Keratinocyte (primary cell): ENCODE measurements around the gene SNTG2. TPM values are rescaled to one million over a fixed set of nuclear protein-coding genes. Genes with fewer than 3 reads are reported as not detected.

Source experiments
- DNase-seq: peaks from one replicate; pipeline ENCODE4 v3.0.0-alpha.2; 2011; ENCODE audit warnings: low read depth, missing footprints, low spot score
- FAIRE-seq: peaks from 2 replicates; lab custom pipeline; 2011; peaks lifted over from hg19 to GRCh38; lab: Jason Lieb, UNC
- H2AFZ ChIP-seq: 2 replicates; pipeline ENCODE4 v1.6.0; 2012; ENCODE audit warnings: low read length, control low read depth, inconsistent platforms; ENCODE audit not compliant: control insufficient read depth
- H3K27ac ChIP-seq: 2 replicates; pipeline ENCODE4 v1.5.1; 2011; ENCODE audit warnings: low read length; ENCODE audit not compliant: control insufficient read depth, insufficient read depth
- H3K27me3 ChIP-seq: 3 replicates; pipeline ENCODE4 v1.6.0; 2011; ENCODE audit warnings: low read length; ENCODE audit not compliant: control insufficient read depth, insufficient read depth; ENCODE audit errors: extremely low read depth
- H3K36me3 ChIP-seq, 2 experiments: 2 replicates in 1 of 2; 3 replicates in 1 of 2; pipeline ENCODE4 v1.5.1; 2011; ENCODE audit warnings: low read length in 2 of 2, mild to moderate bottlenecking in 1 of 2; ENCODE audit not compliant: control insufficient read depth in 2 of 2, insufficient read depth in 2 of 2; ENCODE audit errors: extremely low read depth in 1 of 2
- H3K4me1 ChIP-seq: 3 replicates; pipeline ENCODE4 v1.5.1; 2011; ENCODE audit warnings: low read length; ENCODE audit not compliant: control insufficient read depth, insufficient read depth; ENCODE audit errors: extremely low read depth
- H3K4me2 ChIP-seq: 3 replicates; pipeline ENCODE4 v1.6.0; 2011; ENCODE audit warnings: low read depth, low read length; ENCODE audit not compliant: control insufficient read depth, insufficient read depth; ENCODE audit errors: extremely low read depth
- H3K4me3 ChIP-seq, 3 experiments: fragments of 200-600 bp in 1 of 3; sonication (generic) in 1 of 3; 2 replicates in 2 of 3; 3 replicates in 1 of 3; pipeline ENCODE4 v1.5.1; 2011 to 2016; ENCODE audit warnings: low read length in 3 of 3, mild to moderate bottlenecking in 3 of 3, control low read depth in 2 of 3, inconsistent platforms in 1 of 3, low read depth in 1 of 3, mixed read lengths in 1 of 3, mixed run types in 1 of 3, moderate library complexity in 1 of 3; ENCODE audit not compliant: control insufficient read depth in 2 of 3, insufficient read depth in 2 of 3; ENCODE audit errors: extremely low read depth in 1 of 3
- H3K79me2 ChIP-seq: 2 replicates; pipeline ENCODE4 v1.6.0; 2012; ENCODE audit warnings: low read length; ENCODE audit not compliant: control insufficient read depth, insufficient read depth
- H3K9ac ChIP-seq: 3 replicates; pipeline ENCODE4 v1.6.0; 2011; ENCODE audit warnings: low read length; ENCODE audit not compliant: control insufficient read depth, insufficient read depth; ENCODE audit errors: extremely low read depth
- H3K9me1 ChIP-seq: 3 replicates; pipeline ENCODE4 v1.6.0; 2011; ENCODE audit warnings: low read length; ENCODE audit not compliant: control insufficient read depth, insufficient read depth; ENCODE audit errors: extremely low read depth
- H3K9me3 ChIP-seq: 2 replicates; pipeline ENCODE4 v1.5.1; 2012; ENCODE audit warnings: low read depth, low read length; ENCODE audit not compliant: control insufficient read depth
- H4K20me1 ChIP-seq: 3 replicates; pipeline ENCODE4 v1.6.0; 2011; ENCODE audit warnings: low read length; ENCODE audit not compliant: control insufficient read depth, insufficient read depth; ENCODE audit errors: extremely low read depth
- CTCF ChIP-seq, 3 experiments: IDR thresholded peaks in 1 of 3; conservative IDR thresholded peaks in 1 of 3; optimal IDR thresholded peaks in 1 of 3; 2 replicates in 2 of 3; 3 replicates in 1 of 3; pipeline versions ENCODE3 to v1.5.1; 2011; ENCODE audit warnings: low read length in 3 of 3, mild to moderate bottlenecking in 3 of 3, moderate library complexity in 2 of 3, control low read depth in 1 of 3, inconsistent platforms in 1 of 3; ENCODE audit not compliant: insufficient read depth in 2 of 3; ENCODE audit errors: extremely low read depth in 1 of 3
- EZH2 ChIP-seq: IDR thresholded peaks from one replicate; pipeline ENCODE4 v1.6.1; 2012; ENCODE audit warnings: inconsistent platforms, mild to moderate bottlenecking, low read length, moderate library complexity
- dilution Hi-C: fragments of 300-500 bp; cut with MboI; formaldehyde crosslinking; loops from one replicate; pipeline ENCODE4 v1.7.0; 2020; ENCODE audit warnings: low sequenced_read_pairs; ENCODE audit not compliant: extremely low pct_ligation_motif_present
- polyA plus RNA-seq, 5 experiments: library from polyadenylated mRNA; depleted of rRNA in 3 of 5; stranded (reverse) in 3 of 5; stranded (forward) in 1 of 5; unstranded in 1 of 5; fragments of >200 nt; gene quantifications; 1 replicate in 1 of 5; 2 replicates in 3 of 5; 3 replicates in 1 of 5; pipeline versions ENCODE4 v1.2.1 to v1.2.3, GENCODE V29; 2011 to 2012; ENCODE audit warnings: missing spikeins in 2 of 5, low read depth in 1 of 5, low replicate concordance in 1 of 5

The SNTG2 gene
- polyA plus RNA-seq, 1 donor (not counting 4 experiments of a cell fraction or from before 2014, with no cell fraction given), result not detected

GRCh38 chr2:905091-905832, 45.4 kb upstream of the SNTG2 start:
- Histone ChIP-seq H3K4me3 (no peak overlapping the region), H3K4me1 (no peaks in the 10 kb centered on the region), H3K27me3 (no peaks in the 10 kb centered on the region), H3K79me2 (no peaks in the 10 kb centered on the region), H3K27ac (no peak overlapping the region), H3K9ac (no peak overlapping the region), H3K4me2 (no peak overlapping the region), H3K36me3 (no peaks in the 10 kb centered on the region), H3K9me3 (no peaks in the 10 kb centered on the region), H4K20me1 (no peaks in the 10 kb centered on the region), H3K9me1 (no peaks in the 10 kb centered on the region), H2AFZ (no peak overlapping the region)
- no peak for TF ChIP-seq CTCF (optimal IDR thresholded peaks at IDR 0.05 in 1 of 3, IDR thresholded peaks at IDR 0.05 in 1 of 3, conservative IDR thresholded peaks at IDR 0.05 in 1 of 3; ENCODE audit: extremely low read depth in 1 of 3, insufficient read depth in 2 of 3, low read length in 3 of 3)
- TF ChIP-seq EZH2, result no peak
- FAIRE-seq (no peak), DNase-seq (no peak)
- dilution Hi-C loops, result no loop called here

GRCh38 chr2:905833-906140, 44.9 kb upstream of the SNTG2 start:
- Histone ChIP-seq H3K79me2 (no peaks in the 10 kb centered on the region), H2AFZ (no peak overlapping the region), H3K4me3 (no peak overlapping the region), H3K27ac (no peak overlapping the region), H3K9me3 (no peaks in the 10 kb centered on the region), H3K4me2 (no peak overlapping the region), H3K9ac (no peak overlapping the region), H3K27me3 (no peaks in the 10 kb centered on the region), H4K20me1 (no peaks in the 10 kb centered on the region), H3K9me1 (no peaks in the 10 kb centered on the region), H3K36me3 (no peaks in the 10 kb centered on the region), H3K4me1 (no peaks in the 10 kb centered on the region)
- TF ChIP-seq EZH2, result no peak
- TF ChIP-seq CTCF (optimal IDR thresholded peaks at IDR 0.05 in 1 of 3, IDR thresholded peaks at IDR 0.05 in 1 of 3, conservative IDR thresholded peaks at IDR 0.05 in 1 of 3; ENCODE audit: extremely low read depth in 1 of 3, insufficient read depth in 2 of 3, low read length in 3 of 3), result no peak
- dilution Hi-C loops, result no loop called here
- FAIRE-seq (no peak), DNase-seq (no peak)
